GM19043 (cell line): Measurements from ENCODE around the gene OR2M4.
A peak's percentile ranks its signal among the peaks of the same experiment; 100 is the strongest.
"Not testable (repeated sequence)": the region's sequence is repeated elsewhere in the genome, so short reads cannot be mapped to it uniquely, and the experiment has no call there.

Source experiments
- ATAC-seq: cut with Tn5 transposase; IDR thresholded peaks from one replicate; pipeline ENCODE4 v1.9.1; 2021; ENCODE audit warnings: low read depth; ENCODE audit not compliant: unreplicated experiment

The OR2M4 gene

GRCh38 chr1:248231117-248231516 is at the start of gene OR2M4:
Gene OR2M4 (plus strand): TSS chr1:248231417. CDS start chr1:248238929, 7,512 bp downstream.
- no peak for ATAC-seq

GRCh38 chr1:248183996-248184395 is 47.2 kb upstream of the OR2M4 start:
- ATAC-seq, result no peak

- no peak for ATAC-seq
These were observed 43.9 kb upstream of the OR2M4 start for GRCh38 chr1:248187363-248187762.

- ATAC-seq, result no peak
These were observed 42.2 kb upstream of the OR2M4 start for GRCh38 chr1:248189026-248189425.

GRCh38 chr1:248194117-248194516 is 37.1 kb upstream of the OR2M4 start:
- ATAC-seq, result no peak

GRCh38 chr1:248196965-248197364 is 34.3 kb upstream of the OR2M4 start, which contains the start of gene OR2M3:
Gene OR2M3 (plus strand): TSS chr1:248197265. CDS start chr1:248203068, 5,803 bp downstream.
- ATAC-seq, result no peak

GRCh38 chr1:248215880-248216279 is 15.3 kb upstream of the OR2M4 start:
- no peak for ATAC-seq

GRCh38 chr1:248225537-248225936 is 5.7 kb upstream of the OR2M4 start:
- no peak for ATAC-seq

GRCh38 chr1:248229360-248229908 is 1.8 kb upstream of the OR2M4 start:
- no peak for ATAC-seq

GRCh38 chr1:248239478-248239877 is 8.3 kb downstream of the OR2M4 start:
- no peak for ATAC-seq

GRCh38 chr1:248243204-248243603 is 12.0 kb downstream of the OR2M4 start:
- ATAC-seq, result peak; percentile 90

GRCh38 chr1:248259309-248259708 is 28.1 kb downstream of the OR2M4 start:
- ATAC-seq, result not testable (repeated sequence)

GRCh38 chr1:248268178-248268577 is 37.0 kb downstream of the OR2M4 start:
- ATAC-seq, result no peak

GRCh38 chr1:248273225-248273624 is 42.0 kb downstream of the OR2M4 start:
- not testable (repeated sequence) for ATAC-seq

- ATAC-seq, result no peak
These were observed 46.7 kb downstream of the OR2M4 start, which contains the start of gene OR2T33 for GRCh38 chr1:248277876-248278275. Gene OR2T33 (minus strand): TSS chr1:248277976. CDS start chr1:248273814, 4,162 bp downstream.

- no peak for ATAC-seq
These were observed 57.2 kb downstream of the OR2M4 start for GRCh38 chr1:248288391-248288790.
